ENCODE measurements around the gene MACROD2.

MACROD2 gene

DNA sequence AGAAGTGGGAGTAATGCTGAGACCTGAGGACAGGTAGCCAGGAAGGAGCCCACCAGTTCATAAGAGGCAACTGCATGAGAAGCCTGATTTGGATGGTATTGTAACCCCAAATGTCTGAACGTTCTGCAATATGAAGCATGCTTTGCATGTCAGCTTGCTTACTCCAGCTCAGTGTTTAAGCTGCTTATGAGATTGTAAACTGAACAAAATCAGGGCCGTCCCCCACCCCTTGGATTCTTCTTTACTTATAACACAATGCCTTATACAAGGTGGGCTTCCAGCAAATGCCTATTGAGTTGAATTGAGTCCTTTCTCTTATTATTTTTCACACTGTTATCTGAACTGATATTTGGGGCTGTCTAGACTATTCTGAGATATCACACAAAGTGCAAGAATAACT is 1816.6 kb downstream of the MACROD2 start:
- no peak for DNase-seq (ENCODE audit: low read depth in 1 of 2, low spot score in 1 of 2)

- DNase-seq (ENCODE audit: low read depth in 1 of 2, low spot score in 1 of 2), result no peak
Measured at GRCh38 chr20:15812696-15813095, 1817.4 kb downstream of the MACROD2 start.

DNA sequence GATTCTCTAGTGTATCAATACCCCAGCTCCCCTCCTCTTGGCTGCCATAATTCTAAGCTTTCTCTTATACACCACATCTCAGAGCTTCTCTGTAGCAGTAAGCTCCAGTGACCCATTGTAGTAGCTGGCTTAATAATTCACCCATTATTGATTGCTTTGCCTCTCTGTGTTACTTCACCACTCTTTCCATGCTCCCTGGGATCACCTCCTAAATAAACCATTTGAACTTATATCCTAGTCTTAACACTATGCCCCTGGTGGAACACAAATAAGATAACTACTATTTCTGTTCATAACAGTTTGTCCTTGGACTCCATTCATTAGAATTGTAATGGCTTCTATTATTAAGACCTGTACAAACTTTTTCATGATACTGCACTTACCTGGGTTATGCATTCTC is 1819.0 kb downstream of the MACROD2 start:
- DNase-seq (ENCODE audit: low read depth in 1 of 2, low spot score in 1 of 2), result no peak

- no peak for DNase-seq (ENCODE audit: low read depth in 1 of 2, low spot score in 1 of 2)
Measured at GRCh38 chr20:15814911-15815310, 1819.6 kb downstream of the MACROD2 start.

DNA sequence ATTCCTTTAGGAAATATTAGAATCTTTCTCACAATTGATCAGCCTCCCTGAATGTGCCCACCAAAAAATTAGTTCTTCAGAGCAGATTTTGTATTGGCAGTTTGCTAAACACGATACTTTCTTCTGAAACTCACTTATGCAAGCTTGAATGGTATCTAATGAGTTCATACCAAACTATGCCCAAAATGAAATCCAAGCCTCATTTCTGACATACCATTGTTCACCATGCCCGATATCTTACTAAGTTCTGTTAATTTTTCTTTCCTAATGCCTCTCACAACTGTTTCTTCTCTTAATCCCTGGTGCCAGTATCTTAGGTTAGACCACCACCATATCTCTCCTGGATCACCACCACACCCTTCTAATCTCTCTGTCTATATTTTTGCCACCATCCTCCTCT is 1822.0 kb downstream of the MACROD2 start:
- DNase-seq (ENCODE audit: low read depth in 1 of 2, low spot score in 1 of 2), result no peak

- DNase-seq (ENCODE audit: low read depth in 1 of 2, low spot score in 1 of 2), result no peak
Measured at GRCh38 chr20:15818651-15819071, 1823.3 kb downstream of the MACROD2 start.

DNA sequence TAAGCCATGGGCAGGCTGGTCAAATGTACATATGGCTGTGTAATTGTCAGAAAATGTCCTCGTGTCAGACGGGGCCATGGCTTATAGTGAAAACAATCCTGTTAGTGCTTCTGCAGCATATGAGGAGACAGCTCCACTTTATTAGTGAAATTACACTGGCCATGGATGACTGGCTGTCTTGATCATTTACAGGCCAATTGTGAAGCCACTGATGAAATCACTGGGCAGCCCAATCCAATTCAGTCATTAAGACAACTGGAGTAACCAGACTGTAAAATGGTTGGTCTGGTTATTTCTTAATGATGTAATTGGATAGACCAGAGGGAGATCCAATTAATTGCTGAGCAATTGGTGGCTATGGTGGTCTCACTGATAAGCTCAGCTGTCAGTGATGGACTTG is 1828.4 kb downstream of the MACROD2 start:
- no peak for DNase-seq (ENCODE audit: low read depth in 1 of 2, low spot score in 1 of 2)

GRCh38 chr20:15827628-15828027 is 1832.3 kb downstream of the MACROD2 start:
- no peak for DNase-seq (ENCODE audit: low read depth in 1 of 2, low spot score in 1 of 2)

DNA sequence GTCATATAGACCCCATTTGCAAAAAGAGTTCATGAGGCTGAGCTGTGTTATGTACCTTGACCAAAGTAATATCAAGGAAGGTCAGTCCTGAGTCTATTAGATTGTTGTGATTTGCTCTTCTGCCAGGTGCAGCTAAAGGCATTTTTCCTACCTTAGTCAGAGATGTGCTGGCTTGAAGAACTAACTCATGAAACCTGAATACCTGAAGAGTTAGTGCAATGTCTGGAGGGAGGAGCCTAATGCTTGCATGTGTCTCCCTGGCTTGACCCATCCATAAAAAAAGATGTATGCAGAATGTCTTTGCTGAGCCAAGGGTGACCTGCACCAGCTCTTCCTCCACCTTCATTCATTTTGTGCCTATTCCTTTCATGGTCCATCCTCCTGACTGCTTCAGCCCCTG is 1835.9 kb downstream of the MACROD2 start:
- DNase-seq (ENCODE audit: low read depth in 1 of 2, low spot score in 1 of 2), result no peak

DNA sequence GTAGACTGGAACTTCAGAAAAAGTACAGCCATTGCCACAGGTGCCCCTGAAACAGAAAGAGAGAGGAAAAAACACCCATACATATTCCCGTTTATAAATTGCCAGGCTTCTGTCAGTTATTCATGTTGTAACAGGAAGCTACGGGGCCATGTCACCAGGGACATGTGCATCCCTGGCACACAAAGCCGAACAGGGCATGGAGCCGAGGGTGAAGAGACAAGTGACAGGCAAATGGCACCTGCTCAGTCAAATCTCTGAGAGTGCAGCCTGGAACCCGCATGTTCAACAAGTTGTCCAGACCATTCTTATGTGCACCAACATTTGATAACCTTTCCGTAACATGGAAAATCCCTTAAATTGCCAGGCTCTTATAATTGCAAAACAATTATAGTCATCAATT is 1837.2 kb downstream of the MACROD2 start:
- DNase-seq (ENCODE audit: low read depth in 1 of 2, low spot score in 1 of 2), result no peak

DNA sequence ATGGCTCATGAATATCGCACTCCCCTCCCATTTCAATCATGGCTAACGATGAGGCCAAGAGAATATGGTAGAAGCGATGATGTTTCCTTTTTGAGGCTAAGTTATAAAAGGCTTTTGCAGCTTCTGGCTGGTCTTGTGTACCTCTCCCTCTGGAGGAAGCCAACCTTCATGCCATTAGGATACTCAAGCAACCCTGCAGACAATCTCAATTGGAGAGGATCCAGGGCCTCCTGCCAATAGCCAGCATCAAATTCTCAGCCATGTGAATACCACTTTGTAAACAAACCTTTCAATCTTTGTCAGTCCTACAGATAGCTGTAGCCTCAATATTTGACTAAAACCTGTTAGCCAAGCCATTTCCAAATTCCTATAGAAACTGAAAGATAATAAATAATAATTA is 1839.5 kb downstream of the MACROD2 start:
- DNase-seq (ENCODE audit: low read depth in 1 of 2, low spot score in 1 of 2), result no peak

DNA sequence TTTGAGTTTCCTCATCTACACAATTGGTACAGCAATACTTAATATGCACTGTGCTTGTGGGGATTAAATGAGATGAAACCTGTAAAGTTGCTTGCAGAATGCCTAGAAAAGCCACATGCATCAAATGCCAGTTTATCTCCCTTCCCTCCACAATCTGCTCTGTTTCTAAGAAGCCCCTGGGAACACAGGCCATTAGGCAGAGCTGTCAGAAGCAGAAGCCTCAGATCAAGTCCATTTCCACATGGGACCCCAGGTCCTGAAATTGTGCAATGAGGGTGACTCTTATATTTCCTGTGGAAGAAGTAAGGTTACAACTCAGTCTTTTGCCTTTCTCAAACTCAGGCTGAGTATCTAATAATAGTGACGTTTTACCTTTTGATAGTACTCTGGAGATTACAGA is 1840.5 kb downstream of the MACROD2 start:
- no peak for DNase-seq (ENCODE audit: low read depth in 1 of 2, low spot score in 1 of 2)

GRCh38 chr20:15836634-15837033 is 1841.3 kb downstream of the MACROD2 start:
- DNase-seq (ENCODE audit: low read depth in 1 of 2, low spot score in 1 of 2), result no peak

DNA sequence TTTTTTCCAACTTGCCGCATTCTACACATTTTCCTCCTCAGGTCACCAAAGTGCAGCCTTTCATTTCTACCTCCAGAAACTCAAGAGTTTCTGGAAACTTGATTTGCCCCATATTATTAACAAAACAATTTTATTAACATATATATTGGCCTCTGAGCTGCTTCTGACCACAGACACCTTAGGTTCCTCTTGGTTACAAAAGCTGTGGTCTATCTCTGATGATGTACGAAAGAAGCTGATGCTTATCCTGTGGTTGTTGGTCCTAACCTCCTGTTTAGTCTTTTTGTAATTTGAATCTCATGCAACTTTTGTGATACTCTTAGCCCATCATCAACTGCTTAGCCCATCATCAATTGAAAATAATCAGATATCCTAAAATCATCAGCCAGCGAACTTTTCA is 1842.2 kb downstream of the MACROD2 start:
- no peak for DNase-seq (ENCODE audit: low read depth in 1 of 2, low spot score in 1 of 2)

- DNase-seq (ENCODE audit: low read depth in 1 of 2, low spot score in 1 of 2), result no peak
Measured at GRCh38 chr20:15838466-15838865, 1843.2 kb downstream of the MACROD2 start.

DNA sequence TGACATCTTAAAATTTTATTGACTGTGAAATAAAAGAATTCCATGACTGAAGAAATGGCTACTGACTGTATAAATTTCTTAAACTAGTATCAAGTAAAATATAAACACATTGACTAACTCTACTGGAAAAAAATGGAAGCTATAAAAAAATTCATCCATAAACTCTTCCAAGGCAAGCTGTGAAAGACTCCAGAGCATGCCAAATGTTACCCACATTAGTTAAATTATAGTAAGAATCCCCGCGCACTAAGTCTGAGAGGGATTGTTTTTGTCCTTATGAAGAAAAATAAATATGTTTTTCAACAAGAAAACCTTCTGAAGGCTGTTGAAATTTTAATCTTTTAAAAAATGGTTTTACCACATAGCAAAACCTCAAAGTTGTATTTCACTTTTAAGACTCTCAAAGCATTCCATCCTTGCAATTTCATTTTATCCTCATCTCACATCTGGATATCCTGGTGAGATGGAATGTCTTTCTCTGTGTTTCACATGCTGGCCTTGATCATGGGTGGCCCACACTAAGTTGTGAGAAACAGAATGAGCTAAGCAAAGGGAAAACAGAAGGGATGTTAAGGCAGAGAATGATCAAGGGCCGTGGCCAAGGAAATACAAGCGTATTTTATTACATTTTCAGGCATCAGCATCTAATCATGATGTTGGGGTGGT is 1845.5 kb downstream of the MACROD2 start:
- no peak for DNase-seq (ENCODE audit: low read depth in 1 of 2, low spot score in 1 of 2)

DNA sequence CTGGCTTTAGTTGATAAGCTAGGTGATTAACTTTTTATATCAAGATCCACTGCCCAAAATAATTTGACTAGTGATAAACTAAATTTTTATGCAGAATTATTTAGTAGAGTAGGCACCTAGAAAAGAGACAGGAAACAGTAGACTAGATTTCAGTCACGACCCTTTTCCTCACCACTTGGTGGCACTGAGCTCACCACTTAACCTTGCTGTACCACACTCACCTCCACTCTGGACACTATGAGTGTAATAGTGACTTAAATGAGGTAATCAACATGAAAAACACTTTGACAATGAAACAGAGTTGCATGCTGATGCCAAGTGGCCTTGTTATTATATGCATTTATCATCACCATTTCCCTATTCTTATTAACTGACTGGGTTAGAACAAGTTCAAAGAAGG is 1847.6 kb downstream of the MACROD2 start:
- no peak for DNase-seq (ENCODE audit: low read depth in 1 of 2, low spot score in 1 of 2)

DNA sequence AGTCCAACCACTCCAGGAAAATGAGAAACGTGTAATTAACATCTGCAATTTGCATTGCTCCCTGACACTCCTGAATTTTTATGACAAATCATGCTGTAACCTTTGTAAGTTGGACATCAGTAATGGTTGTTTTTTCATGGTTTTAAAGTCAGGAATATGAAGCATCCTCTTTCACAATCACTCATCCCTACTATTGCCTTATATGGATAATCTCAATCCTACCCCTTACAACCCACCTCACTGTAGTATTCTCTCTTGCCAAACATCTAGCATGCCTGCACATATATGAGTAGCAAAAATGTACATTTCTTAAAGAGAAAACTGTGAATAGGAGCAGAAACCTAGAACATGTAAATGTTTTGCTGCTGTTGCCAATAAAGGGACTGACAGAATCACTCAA is 1848.5 kb downstream of the MACROD2 start:
- DNase-seq (ENCODE audit: low read depth in 1 of 2, low spot score in 1 of 2), result no peak

GRCh38 chr20:15847196-15847784 is 1852.0 kb downstream of the MACROD2 start:
- DNase-seq (ENCODE audit: low read depth in 1 of 2, low spot score in 1 of 2), result no peak

DNA sequence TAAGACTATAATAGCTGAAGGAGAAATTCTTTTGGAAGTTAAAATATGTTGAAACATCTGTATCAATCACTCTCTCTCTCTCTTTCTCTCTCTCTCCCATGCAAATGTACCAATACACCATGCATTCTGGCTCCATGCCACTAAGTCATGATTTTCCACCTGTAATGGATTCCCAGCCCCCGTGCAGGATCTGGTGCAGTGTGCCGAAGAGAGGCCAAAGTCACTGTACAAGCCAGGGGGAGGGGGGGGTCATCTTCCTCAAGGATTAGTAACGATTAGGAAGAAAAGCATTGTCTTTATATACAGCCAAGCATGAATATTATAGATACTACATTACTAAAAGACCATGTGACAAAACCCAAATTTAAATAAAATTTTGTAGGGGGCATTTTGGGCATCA is 1852.8 kb downstream of the MACROD2 start:
- no peak for DNase-seq (ENCODE audit: low read depth in 1 of 2, low spot score in 1 of 2)

DNA sequence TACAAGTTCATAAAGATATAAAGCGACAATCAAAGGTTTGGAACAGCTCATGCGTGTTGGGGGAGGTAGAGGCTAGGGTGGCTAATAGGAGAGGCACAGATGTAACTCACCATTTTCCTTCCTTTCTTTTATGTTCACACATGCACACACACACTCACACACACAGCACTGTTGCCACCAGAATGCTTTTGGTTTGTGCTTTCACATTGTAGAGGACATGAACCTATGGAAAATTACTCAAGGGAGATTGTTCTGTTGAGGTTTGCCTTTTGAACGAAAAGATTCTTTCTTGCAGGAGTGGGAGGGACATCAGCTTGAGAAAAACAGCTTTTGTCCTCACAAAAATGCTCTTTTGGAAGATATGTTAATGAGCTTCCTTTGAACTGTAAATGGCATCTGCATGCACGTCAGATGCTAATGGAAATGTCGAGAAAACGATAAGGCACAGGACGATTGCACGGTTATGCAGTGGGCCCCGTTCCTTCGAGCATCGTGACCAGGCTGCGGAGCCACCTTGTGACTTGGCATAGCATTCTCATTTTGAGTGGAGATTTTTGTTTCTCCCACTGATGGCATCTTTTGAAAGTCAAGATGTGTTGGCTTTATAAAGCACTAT is 1853.8 kb downstream of the MACROD2 start:
- DNase-seq (ENCODE audit: low read depth in 1 of 2, low spot score in 1 of 2), result no peak

DNA sequence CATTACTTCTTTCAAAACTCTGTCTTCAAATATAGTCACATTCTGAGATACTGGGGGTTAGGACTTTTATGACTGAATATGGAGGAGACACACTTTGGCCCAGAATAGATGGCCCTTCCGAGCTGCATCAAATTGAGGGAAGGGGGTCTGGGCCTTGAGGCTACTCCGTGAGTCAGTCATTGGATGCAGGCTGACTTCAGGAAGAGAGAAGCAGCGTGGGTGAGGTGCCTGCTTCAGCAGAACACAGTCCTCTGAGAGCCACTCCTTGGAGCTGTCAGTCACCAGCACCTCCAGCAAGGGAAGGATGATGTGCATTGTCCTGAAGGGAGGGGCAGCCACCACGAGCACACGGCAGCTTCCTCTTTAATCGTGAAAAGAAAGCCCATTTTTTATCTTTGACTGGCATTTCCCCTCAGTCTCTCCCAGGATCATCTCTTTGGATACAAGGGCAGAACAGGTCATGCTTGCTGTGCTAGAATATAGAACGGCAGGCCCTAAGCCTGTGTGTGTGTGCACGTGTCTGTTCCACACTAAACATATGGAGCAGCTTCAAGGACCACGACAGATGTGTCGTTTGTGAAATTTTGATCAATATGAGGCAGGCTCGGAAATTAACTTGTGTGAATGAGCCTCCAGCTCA is 1856.4 kb downstream of the MACROD2 start:
- DNase-seq (ENCODE audit: low read depth in 1 of 2, low spot score in 1 of 2), result no peak
